Progenitor cell of endocrine pancreas (in vitro differentiated cells): ENCODE results near the gene MADCAM1. TPM values are rescaled to one million over a fixed set of nuclear protein-coding genes. Genes with fewer than 3 reads are reported as not detected.

Experiments used
- DNase-seq: peaks from one replicate; pipeline ENCODE4 v3.0.0; 2021; ENCODE audit warnings: low spot score; ENCODE audit not compliant: unreplicated experiment
- H3K27ac Mint-ChIP-seq: 2 replicates; pipeline ENCODE4 v1.8.0; 2021; ENCODE audit warnings: mild to moderate bottlenecking, moderate library complexity, mixed read lengths
- H3K27me3 Mint-ChIP-seq: 2 replicates; pipeline ENCODE4 v1.8.0; 2021; ENCODE audit warnings: mixed read lengths
- H3K36me3 Mint-ChIP-seq: 2 replicates; pipeline ENCODE4 v1.8.0; 2022; ENCODE audit warnings: mixed read lengths; ENCODE audit not compliant: insufficient read depth
- H3K4me1 Mint-ChIP-seq: 2 replicates; pipeline ENCODE4 v1.8.0; 2021; ENCODE audit warnings: low read depth, mixed read lengths
- H3K4me3 Mint-ChIP-seq: 2 replicates; pipeline ENCODE4 v1.8.0; 2021; ENCODE audit warnings: low read depth, mild to moderate bottlenecking, moderate library complexity, mixed read lengths
- H3K9me3 Mint-ChIP-seq: 2 replicates; pipeline ENCODE4 v1.8.0; 2021; ENCODE audit warnings: low read depth, mixed read lengths
- total RNA-seq: library from RNA; stranded (reverse); gene quantifications from 2 replicates; pipeline ENCODE4 v1.2.1, GENCODE V29; 2021
- TF ChIP-seq, protein P1 (sequence below): fragments of 200-600 bp; sonication (generic); IDR thresholded peaks from one replicate; pipeline ENCODE4 v1.5.0; 2021; ENCODE audit warnings: antibody characterized with exemption, mild to moderate bottlenecking; ENCODE audit not compliant: unreplicated experiment

The MADCAM1 gene
- total RNA-seq, 1 donor from 2014 or later = 0.77 TPM

DNA sequence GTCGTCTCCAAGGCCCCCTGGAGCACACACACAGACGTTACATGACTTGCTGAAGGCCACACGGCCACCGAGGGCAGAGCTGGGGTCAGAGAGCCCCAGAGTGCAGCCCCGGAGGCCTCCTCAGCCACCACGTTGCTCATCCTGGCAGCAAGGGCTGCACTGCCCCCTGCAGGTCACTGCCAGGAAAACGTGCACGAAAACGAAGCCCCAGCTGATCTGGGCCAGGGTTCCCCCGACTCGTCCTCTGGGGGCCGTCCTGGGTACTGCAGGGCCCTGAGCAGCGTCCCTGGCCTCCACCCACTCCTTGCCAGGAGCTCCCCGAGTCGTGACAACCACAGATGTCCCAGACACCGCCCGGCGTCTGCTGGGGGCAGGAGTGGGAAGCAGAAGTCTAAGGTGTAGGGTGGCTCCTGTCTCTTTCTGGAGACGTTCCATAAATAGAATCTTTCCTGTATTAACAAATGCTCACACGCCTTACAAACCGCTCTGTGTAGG lies 14.4 kb downstream of the MADCAM1 start:
- TF ChIP-seq, protein P1, sequence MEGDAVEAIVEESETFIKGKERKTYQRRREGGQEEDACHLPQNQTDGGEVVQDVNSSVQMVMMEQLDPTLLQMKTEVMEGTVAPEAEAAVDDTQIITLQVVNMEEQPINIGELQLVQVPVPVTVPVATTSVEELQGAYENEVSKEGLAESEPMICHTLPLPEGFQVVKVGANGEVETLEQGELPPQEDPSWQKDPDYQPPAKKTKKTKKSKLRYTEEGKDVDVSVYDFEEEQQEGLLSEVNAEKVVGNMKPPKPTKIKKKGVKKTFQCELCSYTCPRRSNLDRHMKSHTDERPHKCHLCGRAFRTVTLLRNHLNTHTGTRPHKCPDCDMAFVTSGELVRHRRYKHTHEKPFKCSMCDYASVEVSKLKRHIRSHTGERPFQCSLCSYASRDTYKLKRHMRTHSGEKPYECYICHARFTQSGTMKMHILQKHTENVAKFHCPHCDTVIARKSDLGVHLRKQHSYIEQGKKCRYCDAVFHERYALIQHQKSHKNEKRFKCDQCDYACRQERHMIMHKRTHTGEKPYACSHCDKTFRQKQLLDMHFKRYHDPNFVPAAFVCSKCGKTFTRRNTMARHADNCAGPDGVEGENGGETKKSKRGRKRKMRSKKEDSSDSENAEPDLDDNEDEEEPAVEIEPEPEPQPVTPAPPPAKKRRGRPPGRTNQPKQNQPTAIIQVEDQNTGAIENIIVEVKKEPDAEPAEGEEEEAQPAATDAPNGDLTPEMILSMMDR = peak; percentile 98
- Mint-ChIP-seq H3K27ac (peak overlapping the region; percentile 67), H3K4me3 (peak overlapping the region; percentile 56), H3K9me3 (no peaks in the 10 kb centered on the region), H3K36me3 (peaks cover 8% of the 10 kb centered on the region), H3K4me1 (peaks cover 8% of the 10 kb centered on the region), H3K27me3 (peaks cover 11% of the 10 kb centered on the region)
- peak; percentile 89 for DNase-seq

- H3K9me3 Mint-ChIP-seq = no peaks in the 10 kb centered on the region
- H3K27ac Mint-ChIP-seq = peak overlapping the region; percentile 77
- no peak overlapping the region for H3K4me3 Mint-ChIP-seq
- peaks cover 11% of the 10 kb centered on the region for H3K27me3 Mint-ChIP-seq
- peaks cover 8% of the 10 kb centered on the region for H3K36me3 Mint-ChIP-seq
- peaks cover 11% of the 10 kb centered on the region for H3K4me1 Mint-ChIP-seq
- no peak for DNase-seq
- TF ChIP-seq, protein P1 = no peak
Observed at GRCh38 chr19:511101-511851, 15.0 kb downstream of the MADCAM1 start.

DNA sequence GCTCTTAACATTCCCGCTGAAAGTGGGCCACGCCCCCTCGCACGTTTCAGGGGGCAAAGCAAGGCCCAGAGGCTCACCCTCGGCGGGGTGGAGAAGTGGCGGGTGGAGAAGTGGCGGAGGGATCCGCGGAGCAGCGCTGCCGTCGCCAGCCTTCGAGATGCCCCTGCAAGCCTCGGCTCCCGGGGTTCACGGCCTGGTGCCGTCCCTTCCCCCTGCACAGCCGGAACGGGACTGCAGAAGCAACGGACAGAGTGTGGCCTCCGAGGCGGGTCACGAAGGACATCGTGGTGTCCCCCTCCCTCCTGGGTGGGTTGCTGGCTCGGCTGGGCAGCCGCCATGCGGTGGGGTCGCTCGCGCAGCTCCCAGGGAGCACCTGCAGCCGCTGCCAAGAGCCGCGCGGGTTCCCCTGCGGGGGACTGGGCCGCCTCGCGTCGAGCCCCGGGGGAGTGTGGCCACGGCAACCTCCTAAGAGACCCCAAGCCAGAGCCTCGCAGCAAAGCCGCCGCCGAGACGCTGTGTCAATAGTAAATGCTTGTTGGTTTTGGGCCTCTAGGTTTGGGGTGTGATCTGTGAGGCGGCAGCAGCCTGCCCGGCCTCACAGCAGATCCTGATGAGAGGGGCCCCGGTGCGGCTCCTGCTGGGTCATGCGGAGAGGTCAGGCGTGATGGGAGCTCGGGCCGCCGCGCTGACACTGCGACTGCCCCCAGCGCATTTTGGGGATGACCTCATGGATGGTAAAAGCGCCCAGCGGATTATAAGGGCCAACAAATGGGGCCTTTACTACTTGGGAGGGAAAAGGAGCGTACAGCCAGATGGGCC lies 16.5 kb downstream of the MADCAM1 start:
- Mint-ChIP-seq H3K4me3 (no peak overlapping the region), H3K9me3 (no peaks in the 10 kb centered on the region), H3K27ac (no peak overlapping the region), H3K27me3 (peaks cover 15% of the 10 kb centered on the region), H3K4me1 (peaks cover 16% of the 10 kb centered on the region), H3K36me3 (peaks cover 10% of the 10 kb centered on the region)
- TF ChIP-seq, protein P1 = no peak
- DNase-seq = no peak

DNA sequence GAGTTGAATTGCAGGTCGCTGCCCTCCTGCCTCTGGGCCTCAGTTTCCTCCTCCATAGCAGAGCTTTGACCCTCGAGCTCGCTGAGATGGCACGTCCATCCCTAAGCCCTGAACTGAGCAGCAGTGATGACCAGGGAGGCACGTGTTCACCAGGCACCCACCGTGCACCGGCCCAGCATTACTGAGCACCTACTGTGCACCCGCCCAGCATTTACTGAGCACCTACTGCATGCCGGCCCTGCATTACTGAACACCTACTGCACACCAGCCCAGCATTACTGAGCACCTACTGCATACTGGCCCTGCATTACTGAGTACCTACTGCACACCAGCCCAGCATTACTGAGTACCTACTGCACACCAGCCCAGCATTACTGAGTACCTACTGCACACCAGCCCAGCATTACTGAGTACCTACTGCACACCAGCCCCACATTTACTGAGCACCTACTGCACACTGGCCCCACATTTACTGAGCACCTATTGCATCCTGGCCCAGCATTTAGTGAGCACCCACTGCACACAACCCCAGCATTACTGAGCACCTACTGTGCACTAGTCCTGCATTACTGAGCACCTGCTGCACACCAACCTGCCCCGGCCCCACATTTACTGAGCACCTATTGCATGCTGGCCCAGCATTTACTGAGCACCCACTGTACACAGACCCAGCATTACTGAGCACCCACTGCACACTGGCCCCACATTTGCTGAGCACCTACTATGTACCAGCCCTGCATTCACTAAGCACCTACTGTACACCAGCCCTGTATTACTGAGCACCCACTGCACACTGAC lies 17.3 kb downstream of the MADCAM1 start:
- Mint-ChIP-seq H3K9me3 (no peaks in the 10 kb centered on the region), H3K4me1 (peaks cover 11% of the 10 kb centered on the region), H3K4me3 (no peak overlapping the region), H3K36me3 (peaks cover 9% of the 10 kb centered on the region), H3K27me3 (peaks cover 15% of the 10 kb centered on the region), H3K27ac (no peak overlapping the region)
- TF ChIP-seq, protein P1 = no peak
- no peak for DNase-seq
